HG03175 (cell line): ENCODE measurements around the gene BSN.

Source experiments
- ATAC-seq: cut with Tn5 transposase; IDR thresholded peaks from one replicate; pipeline ENCODE4 v1.9.1; 2021; ENCODE audit warnings: mild to moderate bottlenecking, moderate library complexity; ENCODE audit not compliant: unreplicated experiment

BSN gene

GRCh38 chr3:49626101-49626581 lies 71.9 kb downstream of the BSN start:
- ATAC-seq, result no peak

- no peak for ATAC-seq
These were observed 72.5 kb downstream of the BSN start for GRCh38 chr3:49626796-49627195.

GRCh38 chr3:49627634-49628033 lies 73.4 kb downstream of the BSN start:
- no peak for ATAC-seq

GRCh38 chr3:49628249-49628648 lies 74.0 kb downstream of the BSN start:
- ATAC-seq, result no peak

GRCh38 chr3:49629451-49629850 lies 75.2 kb downstream of the BSN start:
- no peak for ATAC-seq

- ATAC-seq, result no peak
These were observed 75.6 kb downstream of the BSN start for GRCh38 chr3:49629866-49630265.

GRCh38 chr3:49630784-49631183 lies 76.5 kb downstream of the BSN start:
- ATAC-seq, result no peak

- no peak for ATAC-seq
These were observed 80.5 kb downstream of the BSN start for GRCh38 chr3:49634736-49635135.

GRCh38 chr3:49636883-49637609 lies 82.8 kb downstream of the BSN start:
- ATAC-seq, result no peak

- no peak for ATAC-seq
These were observed 84.2 kb downstream of the BSN start for GRCh38 chr3:49638445-49638844.

- ATAC-seq, result no peak
These were observed 85.3 kb downstream of the BSN start for GRCh38 chr3:49639551-49639950.

GRCh38 chr3:49641292-49641691 lies 87.0 kb downstream of the BSN start:
- no peak for ATAC-seq

- no peak for ATAC-seq
These were observed 87.8 kb downstream of the BSN start for GRCh38 chr3:49641921-49642707.

- ATAC-seq, result no peak
These were observed 88.5 kb downstream of the BSN start for GRCh38 chr3:49642708-49643145.

GRCh38 chr3:49644684-49645083 lies 90.4 kb downstream of the BSN start:
- no peak for ATAC-seq

GRCh38 chr3:49646236-49646635 lies 92.0 kb downstream of the BSN start:
- no peak for ATAC-seq

GRCh38 chr3:49647741-49648140 lies 93.5 kb downstream of the BSN start:
- no peak for ATAC-seq

GRCh38 chr3:49648354-49649019 lies 94.2 kb downstream of the BSN start:
- no peak for ATAC-seq

GRCh38 chr3:49649576-49649975 lies 95.3 kb downstream of the BSN start:
- ATAC-seq, result no peak

- ATAC-seq, result no peak
These were observed 95.9 kb downstream of the BSN start for GRCh38 chr3:49650177-49650576.

- ATAC-seq, result no peak
These were observed 96.4 kb downstream of the BSN start for GRCh38 chr3:49650637-49651036.
